Gastrocnemius medialis (tissue), 4 donors: ENCODE data around the gene POLR3G. TPM values are rescaled to one million over a fixed set of nuclear protein-coding genes. Genes with fewer than 3 reads are reported as not detected.
A peak's percentile ranks its signal among the peaks of the same experiment; 100 is the strongest.

Experiments
- ATAC-seq, 2 donors: fragments of 150-250 bp; one replicate each; pipeline ENCODE4 v1.9.1; 2016
- DNase-seq, 2 donors: peaks; one replicate each; pipeline ENCODE4 v3.0.0-alpha.2; 2019
- H3K27ac ChIP-seq, 4 donors: fragments of 200-600 bp; sonication (generic); 1 replicate in 1 of 4; 2 replicates in 3 of 4; pipeline ENCODE4 v1.5.1; 2016 to 2018; ENCODE audit warnings: mild to moderate bottlenecking in 2 of 4, moderate library complexity in 1 of 4
- H3K27me3 ChIP-seq, 3 donors: fragments of 200-600 bp; sonication (generic) in 2 of 3; 1 replicate in 1 of 3; 2 replicates in 2 of 3; pipeline versions ENCODE4 v1.5.1 to v1.6.0; 2016 to 2019; ENCODE audit warnings: mild to moderate bottlenecking in 1 of 3, moderate library complexity in 1 of 3
- H3K36me3 ChIP-seq, 2 donors: fragments of 200-600 bp; sonication (generic) in 1 of 2; one replicate each; pipeline ENCODE4 v1.5.1; 2017 to 2018
- H3K4me1 ChIP-seq, 2 donors: fragments of 200-600 bp; sonication (generic) in 1 of 2; one replicate each; pipeline ENCODE4 v1.5.1; 2016 to 2017; ENCODE audit warnings: mild to moderate bottlenecking in 2 of 2
- H3K4me3 ChIP-seq, 4 donors: fragments of 200-600 bp; sonication (generic) in 3 of 4; 1 replicate in 1 of 4; 2 replicates in 3 of 4; pipeline ENCODE4 v1.5.1; 2016 to 2019; ENCODE audit warnings: mild to moderate bottlenecking in 2 of 4
- H3K9me3 ChIP-seq, 3 donors: fragments of 200-600 bp; sonication (generic) in 2 of 3; 1 replicate in 1 of 3; 2 replicates in 2 of 3; pipeline ENCODE4 v1.5.1; 2016 to 2019
- POLR2A ChIP-seq, 2 donors: fragments of 450-650 bp; IDR thresholded peaks; one replicate each; pipeline ENCODE4 v1.6.1; 2017; ENCODE audit warnings: antibody characterized with exemption in 2 of 2, mild to moderate bottlenecking in 2 of 2, moderate library complexity in 2 of 2
- in situ Hi-C, 4 donors: fragments of 200-750 bp; cut with MboI; loops; one replicate each; pipeline versions ENCODE4 v1.15.0 to v1.8.0; 2017; ENCODE audit warnings: low sequenced_read_pairs in 4 of 4
- intact Hi-C: fragments of 100-400 bp; cut with DNase I; formaldehyde crosslinking; loops from one replicate; pipeline ENCODE4 v1.15.1; 2023; ENCODE audit warnings: low total_unique reads
- total RNA-seq, 4 donors: library from RNA; depleted of rRNA; stranded (reverse); fragments of >200 nt; gene quantifications; one replicate each; pipeline versions ENCODE4 v1.1.0 to v1.2.3, GENCODE V29; 2016
- TF ChIP-seq, protein P1 (sequence below), 5 experiments: fragments of 450-650 bp in 3 of 5; fragments of 200-600 bp in 2 of 5; sonication (generic) in 2 of 5; IDR thresholded peaks in 4 of 5; conservative IDR thresholded peaks in 1 of 5; 1 replicate in 4 of 5; 2 replicates in 1 of 5; pipeline ENCODE4 v1.5.1; 2016 to 2019; ENCODE audit warnings: antibody characterized with exemption in 5 of 5, mild to moderate bottlenecking in 3 of 5, moderate library complexity in 3 of 5

The POLR3G gene
- total RNA-seq, 4 donors from 2014 or later, result 0.89 to 5.8 (median 3.7) TPM

- in situ Hi-C loops (loop anchor here in 3 of 4 donors (10.0 to 25.0 kb wide), 3 partner anchors 94 to 347 kb away; no protein-coding TSS in a partner anchor), intact Hi-C loops (no loop called here)
Measured at GRCh38 chr5:90440644-90441043, 34.0 kb upstream of the POLR3G start.

GRCh38 chr5:90446961-90447360, 27.7 kb upstream of the POLR3G start:
- in situ Hi-C loops, result loop anchor here in 3 of 4 donors (10.0 to 25.0 kb wide), 3 partner anchors 88 to 340 kb away; no protein-coding TSS in a partner anchor
- Histone ChIP-seq H3K4me1 (no peaks in the 10 kb centered on the region), H3K27me3 (no peaks in the 10 kb centered on the region), H3K4me3 (no peak overlapping the region), H3K36me3 (no peaks in the 10 kb centered on the region), H3K9me3 (no peaks in the 10 kb centered on the region), H3K27ac (no peak overlapping the region)
- no peak for DNase-seq
- intact Hi-C loops, result no loop called here
- no peak for ATAC-seq
- no peak for TF ChIP-seq POLR2A (IDR thresholded peaks at IDR 0.05)
- TF ChIP-seq, protein P1, sequence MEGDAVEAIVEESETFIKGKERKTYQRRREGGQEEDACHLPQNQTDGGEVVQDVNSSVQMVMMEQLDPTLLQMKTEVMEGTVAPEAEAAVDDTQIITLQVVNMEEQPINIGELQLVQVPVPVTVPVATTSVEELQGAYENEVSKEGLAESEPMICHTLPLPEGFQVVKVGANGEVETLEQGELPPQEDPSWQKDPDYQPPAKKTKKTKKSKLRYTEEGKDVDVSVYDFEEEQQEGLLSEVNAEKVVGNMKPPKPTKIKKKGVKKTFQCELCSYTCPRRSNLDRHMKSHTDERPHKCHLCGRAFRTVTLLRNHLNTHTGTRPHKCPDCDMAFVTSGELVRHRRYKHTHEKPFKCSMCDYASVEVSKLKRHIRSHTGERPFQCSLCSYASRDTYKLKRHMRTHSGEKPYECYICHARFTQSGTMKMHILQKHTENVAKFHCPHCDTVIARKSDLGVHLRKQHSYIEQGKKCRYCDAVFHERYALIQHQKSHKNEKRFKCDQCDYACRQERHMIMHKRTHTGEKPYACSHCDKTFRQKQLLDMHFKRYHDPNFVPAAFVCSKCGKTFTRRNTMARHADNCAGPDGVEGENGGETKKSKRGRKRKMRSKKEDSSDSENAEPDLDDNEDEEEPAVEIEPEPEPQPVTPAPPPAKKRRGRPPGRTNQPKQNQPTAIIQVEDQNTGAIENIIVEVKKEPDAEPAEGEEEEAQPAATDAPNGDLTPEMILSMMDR (IDR thresholded peaks at IDR 0.05 in 4 of 5, conservative IDR thresholded peaks at IDR 0.05 in 1 of 5), result no peak

More at GRCh38 chr5:90440644-90441043, 34.0 kb upstream of the POLR3G start:
- TF ChIP-seq POLR2A (IDR thresholded peaks at IDR 0.05), result no peak
- TF ChIP-seq, protein P1 (IDR thresholded peaks at IDR 0.05 in 4 of 5, conservative IDR thresholded peaks at IDR 0.05 in 1 of 5), result no peak
- ATAC-seq, result no peak
- Histone ChIP-seq H3K36me3 (no peaks in the 10 kb centered on the region), H3K27ac (no peak overlapping the region), H3K9me3 (no peaks in the 10 kb centered on the region), H3K27me3 (no peaks in the 10 kb centered on the region), H3K4me1 (no peaks in the 10 kb centered on the region), H3K4me3 (no peak overlapping the region)
- DNase-seq, result no peak

DNA sequence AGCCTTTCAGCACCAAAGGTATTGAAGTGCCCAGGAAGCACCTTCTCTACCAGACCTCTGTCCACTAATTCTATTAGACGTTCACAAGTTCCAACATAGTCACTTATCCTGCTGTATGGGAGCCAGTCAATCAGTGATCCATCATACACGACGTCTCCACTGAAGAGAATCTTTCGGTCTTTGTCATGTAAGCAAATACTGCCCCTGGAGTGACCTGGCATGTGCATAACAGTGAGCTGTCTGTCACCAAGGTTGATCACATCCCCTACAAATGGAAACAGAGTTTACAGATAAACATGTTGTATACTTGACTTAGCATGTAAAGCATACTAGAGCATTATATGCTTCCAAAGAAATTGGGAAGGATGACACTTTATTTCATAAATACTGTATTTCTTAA, 13.4 kb upstream of the POLR3G start:
- Histone ChIP-seq H3K9me3 (no peaks in the 10 kb centered on the region), H3K4me1 (peaks cover 0 to 6% of the 10 kb centered on the region in 2 donors), H3K27me3 (no peaks in the 10 kb centered on the region), H3K36me3 (no peaks in the 10 kb centered on the region), H3K4me3 (no peak overlapping the region), H3K27ac (no peak overlapping the region)
- in situ Hi-C loops (no loop called here), intact Hi-C loops (no loop called here)
- DNase-seq (no peak), ATAC-seq (no peak)
- TF ChIP-seq POLR2A (IDR thresholded peaks at IDR 0.05), result no peak
- TF ChIP-seq, protein P1 (IDR thresholded peaks at IDR 0.05 in 4 of 5, conservative IDR thresholded peaks at IDR 0.05 in 1 of 5), result no peak

- ATAC-seq (no peak), DNase-seq (no peak)
- H3K27ac ChIP-seq, result peak overlapping the region in 1 of 4 donors; percentile 82
- H3K9me3 ChIP-seq, result no peaks in the 10 kb centered on the region
- H3K27me3 ChIP-seq, result no peaks in the 10 kb centered on the region
- H3K4me3 ChIP-seq, result peak overlapping the region; percentile 76 to 90 (median 82)
- intact Hi-C loops, result no loop called here
- H3K4me1 ChIP-seq, result peaks cover 11 to 26% of the 10 kb centered on the region in 2 donors
- no peaks in the 10 kb centered on the region for H3K36me3 ChIP-seq
- TF ChIP-seq POLR2A (IDR thresholded peaks at IDR 0.05), result no peak
- TF ChIP-seq, protein P1 (IDR thresholded peaks at IDR 0.05 in 4 of 5, conservative IDR thresholded peaks at IDR 0.05 in 1 of 5), result no peak
- in situ Hi-C loops, result loop anchor here in 1 of 4 donors (10.0 kb wide), 1 partner anchor 52 kb away; the partner anchor contains the start of gene LYSMD3
Measured at GRCh38 chr5:90472783-90473395, 1.8 kb upstream of the POLR3G start.
